ENCODE data around the gene DAP.

GRCh38 chr5:10702040-10702629, 58.9 kb downstream of the DAP start:
- TF ChIP-seq CTCF (conservative IDR thresholded peaks at IDR 0.05; ENCODE audit: low read depth, low read length) = no peak
- no peak for TF ChIP-seq EZH2phosphoT487 (IDR thresholded peaks at IDR 0.05; ENCODE audit: borderline replicate concordance, low read length)
- TF ChIP-seq EZH2 (IDR thresholded peaks at IDR 0.05; ENCODE audit: low read length, unreplicated experiment) = no peak

Measured in PC-3 (cell line).